CD4-positive, CD25-positive, alpha-beta regulatory T cell (primary cell): ENCODE data around the gene VEGFC. TPM values are rescaled to one million over a fixed set of nuclear protein-coding genes. Genes with fewer than 3 reads are reported as not detected.

ENCODE experiments used
- ATAC-seq, 2 donors: fragments of 150-1000 bp; cut with Tn5 transposase; one replicate each; pipeline ENCODE4 v1.10.0; 2021; ENCODE audit warnings: low read depth in 2 of 2, moderate number of reproducible peaks in 2 of 2, moderate library complexity in 1 of 2
- DNase-seq, 3 donors: peaks; one replicate each; pipeline versions ENCODE4 v3.0.0 to v3.0.0-alpha.2; 2012 to 2022; ENCODE audit warnings: mixed read lengths in 1 of 3
- H3K27ac ChIP-seq: one replicate; pipeline ENCODE4 v1.7.0; 2013; ENCODE audit warnings: mild to moderate bottlenecking, low read length; ENCODE audit not compliant: insufficient read depth, poor library complexity, severe bottlenecking
- H3K27me3 ChIP-seq: one replicate; pipeline ENCODE4 v1.7.0; 2013; ENCODE audit warnings: low read length; ENCODE audit not compliant: control insufficient read depth, insufficient read depth
- H3K36me3 ChIP-seq: one replicate; pipeline ENCODE4 v1.7.0; 2013; ENCODE audit warnings: mild to moderate bottlenecking, low read length, moderate library complexity; ENCODE audit not compliant: control insufficient read depth, insufficient read depth
- H3K4me1 ChIP-seq: 2 replicates; pipeline ENCODE4 v1.7.0; 2013; ENCODE audit warnings: mild to moderate bottlenecking, low read length; ENCODE audit not compliant: insufficient read depth, control insufficient read depth, poor library complexity, severe bottlenecking
- H3K4me3 ChIP-seq: one replicate; pipeline ENCODE4 v1.7.0; 2013; ENCODE audit warnings: low read depth, mild to moderate bottlenecking, low read length, moderate library complexity
- H3K9me3 ChIP-seq, 2 experiments: 1 replicate in 1 of 2; 2 replicates in 1 of 2; pipeline ENCODE4 v1.7.0; 2013; ENCODE audit warnings: low read length in 2 of 2, mild to moderate bottlenecking in 1 of 2, moderate library complexity in 1 of 2; ENCODE audit not compliant: control insufficient read depth in 2 of 2
- H3K27ac Mint-ChIP-seq, 3 donors: one replicate each; pipeline ENCODE4 v1.8.0; 2020 to 2022; ENCODE audit warnings: mild to moderate bottlenecking in 3 of 3, mixed read lengths in 3 of 3, moderate library complexity in 2 of 3
- H3K27me3 Mint-ChIP-seq: one replicate; pipeline ENCODE4 v1.8.0; 2022; ENCODE audit warnings: mild to moderate bottlenecking, mixed read lengths
- H3K36me3 Mint-ChIP-seq: one replicate; pipeline ENCODE4 v1.8.0; 2020; ENCODE audit warnings: mixed read lengths
- H3K4me1 Mint-ChIP-seq, 4 donors: one replicate each; pipeline ENCODE4 v1.8.0; 2020 to 2022; ENCODE audit warnings: mixed read lengths in 4 of 4, mild to moderate bottlenecking in 1 of 4
- H3K4me3 Mint-ChIP-seq, 4 donors: one replicate each; pipeline ENCODE4 v1.8.0; 2020 to 2022; ENCODE audit warnings: mild to moderate bottlenecking in 4 of 4, mixed read lengths in 4 of 4, moderate library complexity in 3 of 4
- H3K9me3 Mint-ChIP-seq, 7 donors: one replicate each; pipeline ENCODE4 v1.8.0; 2020 to 2022; ENCODE audit warnings: mixed read lengths in 7 of 7, mild to moderate bottlenecking in 3 of 7, moderate library complexity in 2 of 7
- polyA plus RNA-seq, 4 donors: library from polyadenylated mRNA; unstranded; fragments of 300-500 nt; fragmentation: Illumina TruSeq; gene quantifications; one replicate each; pipeline ENCODE4 v1.2.3, GENCODE V29; 2021
- total RNA-seq: library from RNA; stranded (reverse); gene quantifications from one replicate; pipeline ENCODE4 v1.2.3, GENCODE V29; 2022

VEGFC gene
- total and polyA plus RNA-seq, 5 donors from 2014 or later = not detected

DNA sequence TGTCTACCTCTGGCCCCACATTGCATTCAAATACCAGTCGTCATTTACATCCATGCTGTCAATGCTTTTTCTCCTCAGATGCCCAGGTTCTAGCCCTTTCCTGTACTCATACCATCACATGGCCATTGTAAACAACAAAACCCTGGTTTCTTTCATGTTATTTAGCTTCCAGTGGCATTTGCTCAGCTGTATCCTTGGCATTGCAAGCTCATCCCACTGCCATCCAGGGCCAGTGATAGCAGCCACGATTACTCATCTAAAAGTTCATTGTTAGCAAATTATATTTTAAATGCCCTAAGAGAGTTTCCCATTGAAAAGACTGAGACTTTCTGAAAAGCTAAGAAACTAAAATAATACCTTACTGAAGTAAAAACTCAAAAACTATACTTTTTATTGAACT, 34.0 kb downstream of the VEGFC start:
- no peaks in the 10 kb centered on the region for H3K9me3 ChIP-seq
- H3K4me1 ChIP-seq = no peaks in the 10 kb centered on the region
- no peak for ATAC-seq
- no peaks in the 10 kb centered on the region for H3K27me3 Mint-ChIP-seq
- H3K27me3 ChIP-seq = no peaks in the 10 kb centered on the region
- H3K27ac ChIP-seq = no peak overlapping the region
- H3K4me3 ChIP-seq = no peak overlapping the region
- H3K27ac Mint-ChIP-seq = no peak overlapping the region
- DNase-seq = no peak
- H3K36me3 Mint-ChIP-seq = no peaks in the 10 kb centered on the region
- H3K4me3 Mint-ChIP-seq = no peak overlapping the region
- peaks cover 0 to 2% (median 0%) of the 10 kb centered on the region in 7 donors for H3K9me3 Mint-ChIP-seq
- no peaks in the 10 kb centered on the region for H3K4me1 Mint-ChIP-seq
- H3K36me3 ChIP-seq = no peaks in the 10 kb centered on the region

DNA sequence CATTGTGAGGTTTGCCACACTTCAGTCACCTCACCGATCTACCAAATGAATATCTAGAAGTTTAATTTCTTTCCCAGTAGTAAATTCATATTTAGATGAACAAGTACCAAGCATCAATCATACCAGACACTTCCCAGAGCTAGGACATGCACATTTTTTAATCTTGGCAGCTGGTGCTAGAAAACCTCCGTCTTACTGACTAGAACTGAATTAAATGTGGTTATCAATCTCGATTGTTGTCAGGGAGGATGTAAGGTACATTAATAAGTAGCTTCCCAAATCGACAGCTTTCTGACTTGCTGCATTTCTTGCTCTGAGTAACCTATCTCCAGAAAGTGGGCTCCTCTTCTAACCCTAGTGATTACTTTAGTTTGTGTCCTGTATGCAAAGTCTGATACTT, 34.4 kb downstream of the VEGFC start:
- Histone ChIP-seq H3K36me3 (no peaks in the 10 kb centered on the region), H3K27ac (no peak overlapping the region), H3K27me3 (no peaks in the 10 kb centered on the region), H3K4me3 (no peak overlapping the region), H3K4me1 (no peaks in the 10 kb centered on the region), H3K9me3 (no peaks in the 10 kb centered on the region)
- Mint-ChIP-seq H3K27me3 (no peaks in the 10 kb centered on the region), H3K27ac (no peak overlapping the region), H3K9me3 (peaks cover 0 to 2% (median 0%) of the 10 kb centered on the region in 7 donors), H3K36me3 (no peaks in the 10 kb centered on the region), H3K4me1 (no peaks in the 10 kb centered on the region), H3K4me3 (no peak overlapping the region)
- no peak for ATAC-seq
- DNase-seq = no peak

DNA sequence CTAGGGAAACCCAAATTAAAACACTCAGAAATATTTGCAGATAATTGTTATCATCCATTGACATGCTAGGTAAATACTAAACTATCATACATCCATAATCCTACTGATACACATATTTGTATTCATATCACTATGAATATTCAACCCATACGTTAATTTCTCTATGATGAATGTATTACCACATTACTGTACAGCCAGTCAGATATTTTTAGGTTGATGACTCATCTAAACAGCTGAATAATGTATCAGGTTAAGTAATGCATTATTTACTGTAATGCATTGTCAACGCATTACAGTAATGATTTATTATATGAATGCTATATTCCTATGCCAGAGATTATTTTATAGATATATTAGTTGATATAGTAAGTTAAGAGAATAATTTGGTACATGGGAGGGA, 37.1 kb downstream of the VEGFC start:
- H3K27ac Mint-ChIP-seq = no peak overlapping the region
- Histone ChIP-seq H3K4me3 (no peak overlapping the region), H3K27ac (no peak overlapping the region), H3K4me1 (no peaks in the 10 kb centered on the region), H3K9me3 (no peaks in the 10 kb centered on the region), H3K36me3 (no peaks in the 10 kb centered on the region), H3K27me3 (no peaks in the 10 kb centered on the region)
- H3K4me3 Mint-ChIP-seq = no peak overlapping the region
- DNase-seq (no peak), ATAC-seq (no peak)
- H3K36me3 Mint-ChIP-seq = no peaks in the 10 kb centered on the region
- H3K9me3 Mint-ChIP-seq = peaks cover 0 to 2% (median 0%) of the 10 kb centered on the region in 7 donors
- H3K27me3 Mint-ChIP-seq = no peaks in the 10 kb centered on the region
- no peaks in the 10 kb centered on the region for H3K4me1 Mint-ChIP-seq

DNA sequence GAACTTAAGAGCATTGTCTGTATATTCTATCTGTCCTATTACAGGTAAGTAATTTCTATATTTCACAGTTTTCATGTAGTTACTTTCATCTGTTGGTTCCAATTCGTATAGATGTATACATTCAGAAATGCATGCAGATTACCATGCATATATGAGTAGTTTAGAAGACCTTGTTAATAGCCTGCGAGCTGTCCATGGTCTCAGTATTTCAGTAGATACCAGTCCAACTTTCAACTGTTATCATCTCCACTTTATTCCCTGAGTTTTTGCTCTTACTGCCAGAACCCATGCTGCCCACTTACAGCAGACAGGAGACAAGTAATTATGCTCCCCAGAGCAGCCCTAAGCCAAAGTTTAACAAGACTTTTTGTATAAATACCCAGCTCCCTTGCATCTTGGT, 37.7 kb downstream of the VEGFC start:
- no peak for DNase-seq
- Histone ChIP-seq H3K9me3 (no peaks in the 10 kb centered on the region), H3K4me1 (no peaks in the 10 kb centered on the region), H3K27me3 (no peaks in the 10 kb centered on the region), H3K4me3 (no peak overlapping the region), H3K36me3 (no peaks in the 10 kb centered on the region), H3K27ac (no peak overlapping the region)
- ATAC-seq = no peak
- no peak overlapping the region for H3K27ac Mint-ChIP-seq
- peaks cover 0 to 2% (median 0%) of the 10 kb centered on the region in 7 donors for H3K9me3 Mint-ChIP-seq
- no peak overlapping the region for H3K4me3 Mint-ChIP-seq
- no peaks in the 10 kb centered on the region for H3K4me1 Mint-ChIP-seq
- H3K36me3 Mint-ChIP-seq = no peaks in the 10 kb centered on the region
- H3K27me3 Mint-ChIP-seq = no peaks in the 10 kb centered on the region

DNA sequence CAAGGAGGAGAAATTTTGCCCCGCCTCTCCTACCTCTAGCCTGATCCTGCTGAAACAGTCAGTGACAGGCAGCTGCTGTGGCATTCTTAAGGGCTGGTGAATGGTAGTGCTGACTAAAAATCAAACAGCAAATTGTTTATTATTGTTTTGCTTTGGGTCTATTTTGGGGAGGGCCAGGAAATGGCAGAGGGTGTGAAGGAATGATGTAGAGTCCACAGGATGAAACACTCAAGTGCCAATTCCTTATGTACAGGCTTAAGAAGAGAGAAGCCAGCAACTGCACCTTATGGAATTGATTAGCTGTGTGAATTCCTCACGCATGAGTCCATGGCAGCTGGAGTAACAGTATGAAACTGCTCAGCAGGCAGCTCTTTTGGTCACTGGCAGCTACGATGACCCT, 39.7 kb downstream of the VEGFC start:
- H3K27ac ChIP-seq = no peak overlapping the region
- no peak for DNase-seq
- ATAC-seq = no peak
- H3K27ac Mint-ChIP-seq = no peak overlapping the region
- no peak overlapping the region for H3K4me3 Mint-ChIP-seq
- H3K4me1 Mint-ChIP-seq = no peaks in the 10 kb centered on the region
- H3K36me3 Mint-ChIP-seq = no peaks in the 10 kb centered on the region
- H3K36me3 ChIP-seq = no peaks in the 10 kb centered on the region
- H3K9me3 Mint-ChIP-seq = peaks cover 0 to 2% (median 0%) of the 10 kb centered on the region in 7 donors
- H3K27me3 ChIP-seq = no peaks in the 10 kb centered on the region
- H3K27me3 Mint-ChIP-seq = no peaks in the 10 kb centered on the region
- H3K4me1 ChIP-seq = no peaks in the 10 kb centered on the region
- no peaks in the 10 kb centered on the region for H3K9me3 ChIP-seq
- H3K4me3 ChIP-seq = no peak overlapping the region

DNA sequence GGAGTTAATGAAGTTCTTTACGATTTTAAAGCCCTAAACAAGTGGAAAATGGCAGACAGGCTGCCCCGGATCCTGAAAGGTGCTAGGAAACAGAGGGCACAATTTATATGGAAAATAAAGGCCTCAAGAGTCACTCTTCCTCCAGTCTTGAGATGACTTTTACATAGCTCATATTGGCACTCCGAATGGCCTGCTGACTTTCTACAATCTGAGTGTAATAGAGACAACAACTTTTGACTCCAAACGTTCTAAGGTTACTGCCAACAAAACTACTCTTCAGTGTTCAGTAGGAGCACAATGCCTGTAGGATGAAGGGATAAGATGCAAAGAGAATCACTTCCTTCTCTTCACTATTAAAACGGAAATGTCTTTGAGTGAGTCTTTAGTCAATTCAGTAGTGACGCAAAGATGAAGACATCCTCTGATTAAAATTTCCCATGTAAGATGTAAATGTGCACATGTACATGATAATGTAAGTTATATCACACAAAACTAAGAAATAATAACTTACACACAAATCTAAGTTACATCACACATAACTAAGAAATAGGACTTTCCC, 40.5 kb downstream of the VEGFC start:
- Histone ChIP-seq H3K4me1 (no peaks in the 10 kb centered on the region), H3K36me3 (no peaks in the 10 kb centered on the region), H3K4me3 (no peak overlapping the region), H3K9me3 (no peaks in the 10 kb centered on the region), H3K27me3 (no peaks in the 10 kb centered on the region), H3K27ac (no peak overlapping the region)
- DNase-seq (no peak), ATAC-seq (no peak)
- H3K36me3 Mint-ChIP-seq = no peaks in the 10 kb centered on the region
- H3K27me3 Mint-ChIP-seq = no peaks in the 10 kb centered on the region
- no peaks in the 10 kb centered on the region for H3K4me1 Mint-ChIP-seq
- H3K27ac Mint-ChIP-seq = no peak overlapping the region
- no peak overlapping the region for H3K4me3 Mint-ChIP-seq
- peaks cover 0 to 2% (median 0%) of the 10 kb centered on the region in 7 donors for H3K9me3 Mint-ChIP-seq

DNA sequence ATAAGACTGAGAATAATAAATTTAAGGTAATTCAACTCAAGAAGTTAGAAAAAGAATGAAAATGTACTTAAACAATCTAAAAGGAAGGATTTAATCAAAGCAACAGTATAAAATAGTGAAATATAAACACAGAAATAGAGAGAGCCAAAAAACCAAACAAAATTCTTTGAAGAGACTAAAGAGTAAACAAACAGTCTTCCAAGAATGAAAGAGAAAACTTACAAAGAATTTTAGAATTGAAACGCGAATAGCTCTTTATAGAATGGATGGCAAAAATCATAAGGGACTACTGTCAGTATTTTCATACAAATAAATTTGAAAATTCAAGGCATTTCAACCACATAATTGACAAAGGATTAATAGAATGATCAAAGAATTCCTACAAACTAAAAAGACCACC, 41.7 kb downstream of the VEGFC start:
- no peaks in the 10 kb centered on the region for H3K9me3 ChIP-seq

DNA sequence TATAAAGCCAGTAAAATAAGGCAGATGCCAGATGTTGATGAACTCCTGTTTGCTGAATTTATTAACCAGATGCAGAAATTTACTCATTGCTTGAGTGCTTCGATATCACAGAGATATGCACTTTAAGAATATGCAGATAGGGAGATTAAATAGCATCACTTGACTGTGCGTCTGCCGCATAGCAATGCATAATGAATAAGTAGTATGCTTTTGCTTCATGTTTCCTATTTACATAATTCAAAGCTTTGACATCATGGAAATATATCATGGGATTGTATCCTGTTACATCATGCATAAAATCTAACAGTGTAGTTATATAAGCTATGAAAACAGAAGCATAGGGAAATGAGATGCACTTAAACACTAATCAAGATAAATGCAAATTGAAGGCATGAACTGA, 45.9 kb downstream of the VEGFC start:
- Histone ChIP-seq H3K27ac (no peak overlapping the region), H3K9me3 (no peaks in the 10 kb centered on the region), H3K4me1 (no peaks in the 10 kb centered on the region), H3K36me3 (no peaks in the 10 kb centered on the region), H3K27me3 (no peaks in the 10 kb centered on the region), H3K4me3 (no peak overlapping the region)
- ATAC-seq (no peak), DNase-seq (no peak)
- no peak overlapping the region for H3K4me3 Mint-ChIP-seq
- no peaks in the 10 kb centered on the region for H3K36me3 Mint-ChIP-seq
- H3K9me3 Mint-ChIP-seq = peaks cover 0 to 2% (median 0%) of the 10 kb centered on the region in 7 donors
- H3K4me1 Mint-ChIP-seq = no peaks in the 10 kb centered on the region
- H3K27ac Mint-ChIP-seq = no peak overlapping the region
- no peaks in the 10 kb centered on the region for H3K27me3 Mint-ChIP-seq

More for the DNA sequence above, 41.7 kb downstream of the VEGFC start:
- Histone ChIP-seq H3K36me3 (no peaks in the 10 kb centered on the region), H3K4me3 (no peak overlapping the region), H3K27me3 (no peaks in the 10 kb centered on the region), H3K27ac (no peak overlapping the region), H3K4me1 (no peaks in the 10 kb centered on the region)
- Mint-ChIP-seq H3K27ac (no peak overlapping the region), H3K27me3 (no peaks in the 10 kb centered on the region), H3K4me3 (no peak overlapping the region), H3K4me1 (no peaks in the 10 kb centered on the region), H3K36me3 (no peaks in the 10 kb centered on the region), H3K9me3 (peaks cover 0 to 2% (median 0%) of the 10 kb centered on the region in 7 donors)
- ATAC-seq (no peak), DNase-seq (no peak)
